PC-9 (cell line): ENCODE data around the gene PIK3CB. TPM values are rescaled to one million over a fixed set of nuclear protein-coding genes. Genes with fewer than 3 reads are reported as not detected.

ENCODE experiments used
- total RNA-seq: library from RNA; stranded (reverse); gene quantifications from 2 replicates; pipeline ENCODE4 v1.2.3, GENCODE V29; 2021

PIK3CB gene
- total RNA-seq, 1 experiment from 2014 or later: 47.8 TPM

Other genes starting within 250 kb of the PIK3CB start
- 50.5 and 73.6 TPM in 2 replicates for gene CEP70, start 240.7 kb downstream of the PIK3CB start, total RNA-seq
- 17.7 and 18.6 TPM in 2 replicates for gene FAIM, start 226.2 kb downstream of the PIK3CB start, total RNA-seq
- not detected in 2 replicates for gene FOXL2, start 112.2 kb upstream of the PIK3CB start, total RNA-seq
- 0.09 and 0.18 TPM in 2 replicates for gene FOXL2NB, start 112.3 kb upstream of the PIK3CB start, total RNA-seq
- gene PRR23A, start 171.3 kb upstream of the PIK3CB start, total RNA-seq: not detected in 2 replicates
- gene PRR23B, start 186.0 kb upstream of the PIK3CB start, total RNA-seq: not detected in 2 replicates
- gene PRR23C, start 210.0 kb upstream of the PIK3CB start, total RNA-seq: not detected in 2 replicates